Measurements from ENCODE around the gene SIPA1L3.

SIPA1L3 gene

GRCh38 chr19:38047049-38047438 is 140.0 kb downstream of the SIPA1L3 start:
- no peak for TF ChIP-seq CTCF (IDR thresholded peaks at IDR 0.05; ENCODE audit: extremely low read depth, insufficient read depth, missing control alignments)
- in situ Hi-C loops (cut with MboI; ENCODE audit: low pct_unique_long_range_greater_than_20kb, low sequenced_read_pairs, unreplicated experiment), result loop anchor here (25.0 kb wide), 1 partner anchor 135 kb away; the partner anchor contains the start of genes SIPA1L3 and WDR87
- no peak for DNase-seq (ENCODE audit: low spot score)

- no peak for TF ChIP-seq CTCF (IDR thresholded peaks at IDR 0.05; ENCODE audit: extremely low read depth, insufficient read depth, missing control alignments)
- in situ Hi-C loops (cut with MboI; ENCODE audit: low pct_unique_long_range_greater_than_20kb, low sequenced_read_pairs, unreplicated experiment), result loop anchor here (25.0 kb wide), 1 partner anchor 135 kb away; the partner anchor contains the start of genes SIPA1L3 and WDR87
- DNase-seq (ENCODE audit: low spot score), result no peak
Measured at GRCh38 chr19:38047641-38048040, 140.6 kb downstream of the SIPA1L3 start.

DNA sequence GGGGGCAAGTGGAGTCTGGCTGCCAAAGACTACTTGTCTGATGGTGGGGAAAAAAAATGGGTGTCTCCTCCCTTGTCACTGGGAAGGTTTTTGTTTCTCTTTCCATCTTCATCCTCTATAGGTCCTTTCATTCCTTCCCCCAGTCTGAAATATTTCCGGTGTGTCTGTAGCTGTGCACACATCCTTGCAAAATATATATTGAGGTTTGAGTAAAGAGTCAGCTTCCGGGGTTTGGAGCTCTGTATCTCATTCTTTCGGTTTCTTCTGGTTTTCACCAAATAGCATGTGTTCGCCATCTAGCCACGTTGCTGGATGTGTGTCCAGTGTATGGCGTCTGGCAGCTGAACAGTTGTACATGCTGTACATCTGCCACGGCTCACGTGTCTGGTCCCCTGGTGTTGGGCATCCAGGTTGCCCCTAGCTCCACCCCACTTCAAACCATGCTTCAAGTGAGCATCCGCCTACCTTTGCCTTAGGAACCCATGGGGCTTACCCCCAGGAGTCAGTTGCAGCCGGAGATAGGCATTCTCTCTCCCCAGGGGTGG is 142.2 kb downstream of the SIPA1L3 start:
- TF ChIP-seq CTCF (IDR thresholded peaks at IDR 0.05; ENCODE audit: extremely low read depth, insufficient read depth, missing control alignments), result no peak
- in situ Hi-C loops (cut with MboI; ENCODE audit: low pct_unique_long_range_greater_than_20kb, low sequenced_read_pairs, unreplicated experiment), result loop anchor here (25.0 kb wide), 1 partner anchor 137 kb away; the partner anchor contains the start of genes SIPA1L3 and WDR87
- peak; percentile 82 for DNase-seq (ENCODE audit: low spot score)

GRCh38 chr19:38055010-38055409 is 148.0 kb downstream of the SIPA1L3 start:
- no peak for DNase-seq (ENCODE audit: low spot score)
- in situ Hi-C loops (cut with MboI; ENCODE audit: low pct_unique_long_range_greater_than_20kb, low sequenced_read_pairs, unreplicated experiment), result no loop called here
- TF ChIP-seq CTCF (IDR thresholded peaks at IDR 0.05; ENCODE audit: extremely low read depth, insufficient read depth, missing control alignments), result no peak

- in situ Hi-C loops (cut with MboI; ENCODE audit: low pct_unique_long_range_greater_than_20kb, low sequenced_read_pairs, unreplicated experiment), result no loop called here
- no peak for DNase-seq (ENCODE audit: low spot score)
- no peak for TF ChIP-seq CTCF (IDR thresholded peaks at IDR 0.05; ENCODE audit: extremely low read depth, insufficient read depth, missing control alignments)
Measured at GRCh38 chr19:38055655-38056521, 148.9 kb downstream of the SIPA1L3 start.

DNA sequence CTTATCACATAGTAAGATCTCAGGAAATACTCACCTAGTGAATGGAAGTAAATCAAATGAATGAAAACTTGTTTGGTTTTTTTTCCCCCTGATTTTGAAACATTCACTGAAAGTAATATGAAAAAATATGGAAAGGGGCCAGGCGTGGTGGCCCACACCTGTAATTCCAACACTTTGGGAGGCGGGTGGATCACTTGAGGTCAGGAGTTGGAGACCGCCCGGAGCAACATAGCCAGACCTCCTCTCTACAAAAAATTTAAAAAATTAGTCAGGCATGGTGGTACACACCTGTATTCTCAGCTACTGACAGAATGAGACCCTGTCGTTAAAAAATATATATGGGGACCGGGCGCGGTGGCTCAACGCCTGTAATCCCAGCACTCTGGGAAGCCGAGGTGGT is 149.6 kb downstream of the SIPA1L3 start:
- TF ChIP-seq CTCF (IDR thresholded peaks at IDR 0.05; ENCODE audit: extremely low read depth, insufficient read depth, missing control alignments), result no peak
- no peak for DNase-seq (ENCODE audit: low spot score)
- in situ Hi-C loops (cut with MboI; ENCODE audit: low pct_unique_long_range_greater_than_20kb, low sequenced_read_pairs, unreplicated experiment), result no loop called here

All from GM13977 (cell line).